HEK293 (cell line): ENCODE data around the gene FBH1.

ENCODE experiments used
- CTCF ChIA-PET: fragments of 350-600 bp; formaldehyde crosslinking; extraction: SDS; loops from one replicate; lab custom pipeline; 2021; ENCODE audit warnings: antibody characterized with exemption; lab: Yijun Ruan, JAX
- POLR2A ChIA-PET: fragments of 300-600 bp; formaldehyde crosslinking; extraction: SDS; loops from one replicate; lab custom pipeline; 2020; ENCODE audit warnings: antibody characterized with exemption, inconsistent platforms; lab: Yijun Ruan, JAX
- H3K27ac ChIP-seq: fragments of 200-500 bp; sonication (Bioruptor generic); 2 replicates; pipeline ENCODE4 v1.5.1; 2014; ENCODE audit warnings: low read depth, low read length, control low read depth, inconsistent platforms; ENCODE audit errors: extremely low read depth
- H3K36me3 ChIP-seq, 2 experiments: fragments of 200-500 bp in 1 of 2; sonication (Bioruptor generic) in 1 of 2; 1 replicate in 1 of 2; 2 replicates in 1 of 2; pipeline ENCODE4 v1.5.1; 2014 to 2017; ENCODE audit warnings: inconsistent platforms in 2 of 2, low read length in 2 of 2; ENCODE audit not compliant: control insufficient read depth in 2 of 2, insufficient read depth in 1 of 2
- H3K4me1 ChIP-seq: fragments of 200-500 bp; sonication (Bioruptor generic); 2 replicates; pipeline ENCODE4 v1.5.1; 2014; ENCODE audit warnings: mild to moderate bottlenecking, low read length, inconsistent platforms; ENCODE audit not compliant: control insufficient read depth, insufficient read depth
- H3K4me3 ChIP-seq: 2 replicates; pipeline ENCODE4 v1.5.1; 2011; ENCODE audit warnings: low read depth, mild to moderate bottlenecking, control low read depth, low read length, moderate library complexity
- H3K9me3 ChIP-seq: fragments of 200-500 bp; sonication (Bioruptor generic); 2 replicates; pipeline ENCODE4 v1.5.1; 2014; ENCODE audit warnings: low read depth, low read length, inconsistent platforms; ENCODE audit not compliant: control insufficient read depth, insufficient read depth
- ATF2 ChIP-seq: fragments of 450-650 bp; formaldehyde crosslinking; IDR thresholded peaks from 2 replicates; pipeline ENCODE4 v1.5.1; 2016; ENCODE audit warnings: missing biosample characterization, missing genetic modification characterization, low read depth
- CTCF ChIP-seq: fragments of 450-650 bp; formaldehyde crosslinking; IDR thresholded peaks from 2 replicates; pipeline ENCODE4 v1.5.1; 2016; ENCODE audit warnings: missing biosample characterization, missing genetic modification characterization
- ELK4 ChIP-seq: IDR thresholded peaks from 2 replicates; pipeline ENCODE4 v1.6.1; 2011; ENCODE audit warnings: mild to moderate bottlenecking, low read depth, low read length, borderline replicate concordance
- FEZF1 ChIP-seq: fragments of 450-650 bp; formaldehyde crosslinking; IDR thresholded peaks from 2 replicates; pipeline ENCODE4 v1.5.1; 2016; ENCODE audit warnings: missing biosample characterization, missing genetic modification characterization
- KLF16 ChIP-seq: fragments of 450-650 bp; formaldehyde crosslinking; IDR thresholded peaks from 2 replicates; pipeline ENCODE4 v1.5.1; 2017; ENCODE audit warnings: missing biosample characterization, missing genetic modification characterization
- OSR2 ChIP-seq: fragments of 450-650 bp; formaldehyde crosslinking; IDR thresholded peaks from 2 replicates; pipeline ENCODE4 v1.5.1; 2016; ENCODE audit warnings: missing biosample characterization, missing genetic modification characterization
- PATZ1 ChIP-seq: fragments of 450-650 bp; formaldehyde crosslinking; IDR thresholded peaks from 2 replicates; pipeline ENCODE4 v1.5.1; 2016; ENCODE audit warnings: missing biosample characterization, missing genetic modification characterization
- ZEB2 ChIP-seq: fragments of 450-650 bp; formaldehyde crosslinking; IDR thresholded peaks from 2 replicates; pipeline ENCODE4 v1.5.1; 2016; ENCODE audit warnings: missing biosample characterization, missing genetic modification characterization
- ZFHX2 ChIP-seq: fragments of 450-650 bp; formaldehyde crosslinking; conservative IDR thresholded peaks from 2 replicates; pipeline ENCODE4 v1.5.1; 2016; ENCODE audit warnings: missing biosample characterization, missing genetic modification characterization
- ZFP41 ChIP-seq: fragments of 450-650 bp; formaldehyde crosslinking; IDR thresholded peaks from 2 replicates; pipeline ENCODE4 v1.5.1; 2016; ENCODE audit warnings: missing biosample characterization, missing genetic modification characterization, borderline replicate concordance
- ZNF148 ChIP-seq: fragments of 450-650 bp; formaldehyde crosslinking; IDR thresholded peaks from 2 replicates; pipeline ENCODE4 v1.5.0; 2017; ENCODE audit warnings: missing biosample characterization, missing genetic modification characterization, borderline replicate concordance
- ZNF324 ChIP-seq: fragments of 450-650 bp; formaldehyde crosslinking; IDR thresholded peaks from 2 replicates; pipeline ENCODE4 v1.5.1; 2016; ENCODE audit warnings: missing biosample characterization, missing genetic modification characterization
- ZNF341 ChIP-seq: fragments of 450-650 bp; formaldehyde crosslinking; IDR thresholded peaks from 2 replicates; pipeline ENCODE4; 2016; ENCODE audit warnings: low read depth, missing biosample characterization, missing genetic modification characterization
- ZNF362 ChIP-seq: fragments of 450-650 bp; formaldehyde crosslinking; IDR thresholded peaks from 2 replicates; pipeline ENCODE4 v1.5.1; 2016; ENCODE audit warnings: missing biosample characterization, missing genetic modification characterization
- ZNF394 ChIP-seq: fragments of 450-650 bp; formaldehyde crosslinking; IDR thresholded peaks from 2 replicates; pipeline ENCODE4 v1.5.1; 2016; ENCODE audit warnings: missing biosample characterization, missing genetic modification characterization, mild to moderate bottlenecking, moderate library complexity, borderline replicate concordance
- ZNF404 ChIP-seq: fragments of 450-650 bp; formaldehyde crosslinking; IDR thresholded peaks from 2 replicates; pipeline ENCODE4 v1.5.1; 2017; ENCODE audit warnings: missing biosample characterization, missing genetic modification characterization
- ZNF501 ChIP-seq: fragments of 450-650 bp; formaldehyde crosslinking; IDR thresholded peaks from 2 replicates; pipeline ENCODE4 v1.5.1; 2016; ENCODE audit warnings: missing biosample characterization, missing genetic modification characterization
- ZNF629 ChIP-seq: fragments of 450-650 bp; formaldehyde crosslinking; IDR thresholded peaks from 2 replicates; pipeline ENCODE4 v1.5.1; 2017; ENCODE audit warnings: missing biosample characterization, missing genetic modification characterization
- ZNF654 ChIP-seq: fragments of 450-650 bp; formaldehyde crosslinking; IDR thresholded peaks from 2 replicates; pipeline ENCODE4 v1.5.1; 2016; ENCODE audit warnings: low read depth, missing biosample characterization, missing genetic modification characterization
- ZNF692 ChIP-seq: fragments of 450-650 bp; formaldehyde crosslinking; IDR thresholded peaks from 2 replicates; pipeline ENCODE4 v1.5.1; 2016; ENCODE audit warnings: missing biosample characterization, missing genetic modification characterization

Gene FBH1

GRCh38 chr10:5949009-5949759 is 59.1 kb downstream of the FBH1 start:
- Histone ChIP-seq H3K9me3 (no peaks in the 10 kb centered on the region), H3K36me3 (no peaks in the 10 kb centered on the region), H3K4me1 (no peaks in the 10 kb centered on the region), H3K4me3 (no peak overlapping the region), H3K27ac (no peak overlapping the region)
- POLR2A ChIA-PET = no interaction called here
- CTCF ChIA-PET = interaction anchor here (0.6 to 1.5 kb wide), 3 partner anchors 64 to 463 kb away, joined by 3 to 4 read pairs (median 4); no protein-coding TSS in a partner anchor
- TF ChIP-seq ZNF654 (tag by site-specific recombination) (peak; percentile 87), FEZF1 (no peak), ZNF404 (tag by site-specific recombination) (no peak), CTCF (tag by site-specific recombination) (peak; percentile 61)

GRCh38 chr10:5951167-5951711 is 61.2 kb downstream of the FBH1 start:
- Histone ChIP-seq H3K4me1 (no peaks in the 10 kb centered on the region), H3K27ac (no peak overlapping the region), H3K36me3 (no peaks in the 10 kb centered on the region), H3K4me3 (no peak overlapping the region), H3K9me3 (no peaks in the 10 kb centered on the region)
- POLR2A ChIA-PET = interaction anchor here (0.7 kb wide), 1 partner anchor 54 kb away, joined by 7 read pairs; no protein-coding TSS in a partner anchor
- CTCF ChIA-PET = interaction anchor here (0.7 to 0.9 kb wide), 4 partner anchors 12 to 451 kb away, joined by 3 read pairs; no protein-coding TSS in a partner anchor
- TF ChIP-seq ZNF394 (tag by site-specific recombination) = peak; percentile 92; the same call in 1 of the 2 replicates
- TF ChIP-seq ZNF629 (tag by site-specific recombination) = peak; percentile 14; the same call in 1 of the 2 replicates
- TF ChIP-seq ZNF324 = 0 out of 2 replicates have a peak, but pooled peaks have one; percentile 56
- TF ChIP-seq ZNF362 (tag by site-specific recombination) = 0 out of 2 replicates have a peak, but pooled peaks have one; percentile 72
- TF ChIP-seq ZFHX2 (tag by site-specific recombination) = 0 out of 2 replicates have a peak, but pooled peaks have one; percentile 13
- TF ChIP-seq ZNF148 = no peak
- peak; percentile 53 for TF ChIP-seq OSR2
- TF ChIP-seq KLF16 (tag by site-specific recombination) = 0 out of 2 replicates have a peak, but pooled peaks have one; percentile 14
- TF ChIP-seq ZNF501 (tag by site-specific recombination) = no peak
- TF ChIP-seq PATZ1 = peak; percentile 49; the same call in 1 of the 2 replicates
- TF ChIP-seq ZNF692 (tag by site-specific recombination) = 0 out of 2 replicates have a peak, but pooled peaks have one; percentile 24
- no peak for TF ChIP-seq ELK4
- peak; percentile 65 for TF ChIP-seq ZEB2 (tag by site-specific recombination)
- no peak for TF ChIP-seq ZFP41
- peak; percentile 28; the same call in 1 of the 2 replicates for TF ChIP-seq ZNF341
- 0 out of 2 replicates have a peak, but pooled peaks have one; percentile 20 for TF ChIP-seq ATF2 (tag by site-specific recombination)
